Spleen (tissue), 7 donors: Measurements from ENCODE around the gene TIAM1.

Source experiments
- POLR2A ChIP-seq, 3 donors: fragments of 450-650 bp; IDR thresholded peaks; one replicate each; pipeline ENCODE4 v1.5.1; 2017; ENCODE audit warnings: antibody characterized with exemption in 3 of 3, mild to moderate bottlenecking in 1 of 3
- POLR2AphosphoS5 ChIP-seq, 3 donors: sonication (generic); formaldehyde crosslinking; IDR thresholded peaks; one replicate each; pipeline ENCODE4 v1.5.1; 2017; ENCODE audit warnings: antibody characterized with exemption in 3 of 3
- TF ChIP-seq, protein P1 (sequence below), 11 experiments: fragments of 200-600 bp in 7 of 11; fragments of 450-650 bp in 4 of 11; sonication (generic) in 4 of 11; IDR thresholded peaks in 8 of 11; conservative IDR thresholded peaks in 3 of 11; 1 replicate in 7 of 11; 2 replicates in 4 of 11; pipeline versions ENCODE4 v1.4.0 to v1.8.0; 2016 to 2021; ENCODE audit warnings: antibody characterized with exemption in 11 of 11, inconsistent platforms in 4 of 11, mild to moderate bottlenecking in 1 of 11
- donor health status: DM: no; HTN: no; CAD: no; lungs with moderate emphysema.
- donor health status: DM: no; HTN: no; CAD: no.
- donor health status: DM: no; HTN: no; CAD: no.

- TF ChIP-seq POLR2A (IDR thresholded peaks at IDR 0.05) (no peak), POLR2AphosphoS5 (IDR thresholded peaks at IDR 0.05) (no peak)
- TF ChIP-seq, protein P1, sequence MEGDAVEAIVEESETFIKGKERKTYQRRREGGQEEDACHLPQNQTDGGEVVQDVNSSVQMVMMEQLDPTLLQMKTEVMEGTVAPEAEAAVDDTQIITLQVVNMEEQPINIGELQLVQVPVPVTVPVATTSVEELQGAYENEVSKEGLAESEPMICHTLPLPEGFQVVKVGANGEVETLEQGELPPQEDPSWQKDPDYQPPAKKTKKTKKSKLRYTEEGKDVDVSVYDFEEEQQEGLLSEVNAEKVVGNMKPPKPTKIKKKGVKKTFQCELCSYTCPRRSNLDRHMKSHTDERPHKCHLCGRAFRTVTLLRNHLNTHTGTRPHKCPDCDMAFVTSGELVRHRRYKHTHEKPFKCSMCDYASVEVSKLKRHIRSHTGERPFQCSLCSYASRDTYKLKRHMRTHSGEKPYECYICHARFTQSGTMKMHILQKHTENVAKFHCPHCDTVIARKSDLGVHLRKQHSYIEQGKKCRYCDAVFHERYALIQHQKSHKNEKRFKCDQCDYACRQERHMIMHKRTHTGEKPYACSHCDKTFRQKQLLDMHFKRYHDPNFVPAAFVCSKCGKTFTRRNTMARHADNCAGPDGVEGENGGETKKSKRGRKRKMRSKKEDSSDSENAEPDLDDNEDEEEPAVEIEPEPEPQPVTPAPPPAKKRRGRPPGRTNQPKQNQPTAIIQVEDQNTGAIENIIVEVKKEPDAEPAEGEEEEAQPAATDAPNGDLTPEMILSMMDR (IDR thresholded peaks at IDR 0.05 in 8 of 11, conservative IDR thresholded peaks at IDR 0.05 in 3 of 11) = no peak
Observed at GRCh38 chr21:31176080-31176551, 167.9 kb downstream of the TIAM1 start.
